GM19438 (cell line): ENCODE results near the gene RBM8A.
A peak's percentile ranks its signal among the peaks of the same experiment; 100 is the strongest.

Experiments used
- ATAC-seq: cut with Tn5 transposase; IDR thresholded peaks from one replicate; pipeline ENCODE4 v1.9.1; 2021; ENCODE audit warnings: low read depth; ENCODE audit not compliant: unreplicated experiment

The RBM8A gene

DNA sequence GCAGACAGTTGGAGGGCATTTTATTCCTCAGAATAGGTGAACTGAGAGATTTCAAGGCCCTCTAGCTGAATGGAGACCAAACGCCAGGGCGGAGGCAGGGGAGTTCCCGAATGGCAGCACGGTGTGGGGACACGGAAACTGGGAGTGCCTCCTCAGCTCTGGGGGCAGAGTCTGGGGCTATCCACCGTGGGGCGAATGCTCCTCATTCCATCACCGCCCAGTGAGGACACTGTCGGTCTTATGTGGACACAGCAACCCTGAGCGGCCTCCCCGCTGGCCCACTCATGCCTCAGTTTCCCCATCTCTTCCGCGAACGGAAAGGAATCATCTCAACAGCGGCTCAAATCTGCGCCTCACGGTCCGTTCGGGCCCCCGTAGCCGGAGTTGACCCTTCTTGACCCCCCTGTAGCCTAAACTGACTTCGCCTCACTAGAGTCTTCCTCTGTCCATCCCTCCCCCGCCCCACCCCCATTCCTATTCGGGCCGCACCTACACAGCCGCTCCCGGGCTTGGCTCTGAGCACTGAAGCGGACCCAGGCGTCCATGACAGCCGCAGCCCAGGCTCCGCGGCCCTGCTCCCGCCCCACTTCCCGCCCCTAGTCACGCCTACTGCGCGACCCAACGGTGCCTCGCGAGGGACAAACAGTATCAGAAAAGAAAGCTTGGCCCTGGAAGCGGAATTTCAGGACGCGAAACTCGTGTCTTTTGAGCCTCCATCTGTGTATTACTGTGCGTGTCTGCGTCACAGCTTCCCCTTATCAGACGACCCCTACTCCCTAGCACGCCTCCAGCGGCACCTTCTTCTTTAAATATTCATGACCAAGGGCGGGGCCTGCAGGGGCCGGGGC lies 8.9 kb downstream of the RBM8A start, which contains the start of gene PEX11B:
TSS of gene PEX11B (minus strand) at position 574 of the 848 bp plus-strand sequence. CDS start at position 545, 29 bp downstream.
- peak; percentile 90 for ATAC-seq

GRCh38 chr1:145917595-145917994 lies 9.7 kb downstream of the RBM8A start:
- ATAC-seq, result no peak

GRCh38 chr1:145916745-145917144 lies 10.5 kb downstream of the RBM8A start:
- no peak for ATAC-seq

DNA sequence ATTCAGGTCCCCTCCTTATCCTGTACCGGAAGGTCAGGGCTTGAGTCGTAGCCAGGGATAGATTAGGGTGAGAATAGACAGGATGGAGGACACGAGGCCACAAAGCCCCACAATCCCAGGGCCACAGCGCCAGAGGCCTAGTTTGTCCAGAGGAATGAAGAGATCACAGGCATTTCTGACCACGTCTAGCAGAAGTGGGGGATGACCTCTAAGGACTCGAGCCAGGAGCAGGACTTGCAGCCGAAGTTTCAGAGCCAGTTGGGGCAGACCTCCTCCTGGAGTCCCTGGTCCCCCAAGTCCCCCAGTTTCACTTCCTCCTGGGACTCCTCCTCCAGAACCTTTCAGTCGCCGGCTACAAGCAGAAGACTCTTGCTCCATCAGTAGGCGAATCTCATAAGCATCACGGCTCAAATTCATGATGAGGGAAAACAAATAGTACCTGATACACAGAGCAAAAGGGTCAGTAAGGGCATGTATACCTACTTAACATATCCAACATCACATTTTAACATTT lies 15.1 kb downstream of the RBM8A start:
- ATAC-seq, result no peak

- no peak for ATAC-seq
These were observed 18.6 kb downstream of the RBM8A start for GRCh38 chr1:145908653-145909052.

DNA sequence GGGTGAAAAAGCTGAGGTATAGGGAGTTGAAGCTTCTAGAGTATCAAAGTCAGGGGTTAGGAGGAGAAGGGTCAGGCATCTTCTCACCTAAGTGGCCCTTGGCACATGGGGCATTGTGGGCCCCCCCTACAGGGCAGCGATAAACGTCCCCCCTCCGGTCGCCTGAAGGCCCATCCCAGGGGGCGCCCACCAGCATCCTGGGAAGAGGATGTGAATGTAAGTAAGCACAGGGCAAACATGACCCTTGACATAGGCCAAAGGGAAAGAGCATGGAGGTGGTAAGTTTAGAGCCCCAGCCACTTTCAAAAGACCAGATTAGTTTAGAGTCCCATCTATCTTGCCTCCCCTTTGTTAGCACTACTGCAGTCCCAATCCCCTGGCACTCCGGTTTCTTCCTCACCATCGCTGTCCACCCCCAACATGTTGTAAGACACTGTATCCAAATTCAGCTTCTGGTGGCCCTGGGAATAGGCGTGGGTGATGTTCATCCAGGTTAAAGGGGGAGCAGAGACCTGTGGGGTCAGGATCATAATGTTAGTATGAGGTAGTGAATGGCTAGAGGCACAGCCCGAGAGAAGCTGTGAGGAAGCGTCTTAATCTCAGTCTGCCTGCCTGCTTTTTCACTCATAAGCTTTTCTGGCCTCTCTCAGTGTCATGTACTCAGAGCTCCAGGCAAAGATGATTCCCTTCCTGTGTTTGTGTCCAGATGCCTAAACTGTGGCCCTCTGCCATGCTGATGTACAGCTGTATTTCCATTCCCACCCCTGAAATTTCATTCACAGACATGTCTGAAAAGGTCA lies 20.1 kb downstream of the RBM8A start:
- no peak for ATAC-seq

GRCh38 chr1:145901312-145902021 lies 25.8 kb downstream of the RBM8A start:
- no peak for ATAC-seq

DNA sequence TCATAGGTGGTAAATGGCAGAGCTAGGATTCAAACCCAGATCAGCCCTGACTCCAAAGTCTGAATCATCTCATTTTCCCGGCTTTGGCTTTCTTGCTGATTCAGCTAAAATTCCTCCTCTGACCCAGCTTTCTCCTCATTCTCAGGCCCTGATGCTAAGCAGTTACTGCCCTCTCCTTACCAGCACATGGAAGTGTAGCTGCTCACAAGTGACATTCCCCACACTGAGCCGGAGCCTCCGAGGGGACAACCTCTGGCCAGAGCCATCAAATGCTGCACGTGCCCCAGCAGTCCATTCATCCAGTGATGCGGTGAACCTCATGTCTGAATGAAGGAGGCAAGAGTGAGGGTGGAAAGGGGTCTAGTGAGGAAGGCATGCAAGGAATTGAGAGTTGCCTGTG lies 28.5 kb downstream of the RBM8A start:
- ATAC-seq, result no peak

- no peak for ATAC-seq
These were observed 29.3 kb downstream of the RBM8A start for GRCh38 chr1:145897969-145898368.

DNA sequence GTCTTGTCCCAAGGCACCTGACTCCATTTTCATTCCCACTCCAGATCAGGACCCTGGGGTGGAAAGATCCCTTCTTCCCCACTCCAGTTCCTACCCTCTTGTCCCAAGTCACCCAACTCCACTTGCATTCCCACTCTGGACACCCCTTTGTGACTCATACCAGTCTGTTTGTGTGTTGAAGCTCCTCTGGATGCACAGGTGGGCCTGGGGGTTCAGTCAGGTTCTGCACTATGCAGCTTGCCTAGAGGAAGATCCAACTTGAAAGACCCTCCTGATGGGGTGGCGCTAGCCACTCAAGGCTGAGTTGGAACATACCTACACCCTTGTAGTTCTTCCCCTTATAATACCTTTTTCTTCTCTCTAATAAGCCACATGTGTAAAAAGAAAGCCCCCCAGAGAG lies 31.8 kb downstream of the RBM8A start:
- no peak for ATAC-seq

- ATAC-seq, result no peak
These were observed 33.8 kb downstream of the RBM8A start for GRCh38 chr1:145893306-145894055.

GRCh38 chr1:145892486-145893087 lies 34.7 kb downstream of the RBM8A start:
- no peak for ATAC-seq

- ATAC-seq, result no peak
These were observed 35.4 kb downstream of the RBM8A start for GRCh38 chr1:145891587-145892485.

- ATAC-seq, result no peak
These were observed 36.1 kb downstream of the RBM8A start for GRCh38 chr1:145891143-145891542.

DNA sequence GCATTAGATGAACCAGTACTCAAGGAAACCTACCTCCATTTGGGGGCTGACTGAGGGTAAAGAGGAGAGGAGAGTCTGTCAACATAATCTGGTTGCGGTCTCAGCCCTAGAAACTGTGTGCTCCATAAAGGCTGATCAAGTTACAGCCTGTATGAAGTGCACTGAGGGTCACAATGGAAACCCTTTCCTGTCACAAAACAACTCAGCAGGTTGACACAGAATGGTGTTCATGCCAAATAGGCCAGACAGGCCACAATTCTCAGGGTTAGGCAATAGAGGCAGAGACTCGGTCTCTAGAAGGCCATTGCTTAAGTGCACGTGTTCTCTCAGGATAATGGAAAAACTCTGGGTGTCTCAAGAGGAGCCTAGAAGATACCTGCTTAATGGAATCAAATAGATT lies 37.6 kb downstream of the RBM8A start:
- ATAC-seq, result no peak

- no peak for ATAC-seq
These were observed 39.7 kb downstream of the RBM8A start for GRCh38 chr1:145887631-145888030.

- ATAC-seq, result no peak
These were observed 40.5 kb downstream of the RBM8A start for GRCh38 chr1:145886816-145887215.

DNA sequence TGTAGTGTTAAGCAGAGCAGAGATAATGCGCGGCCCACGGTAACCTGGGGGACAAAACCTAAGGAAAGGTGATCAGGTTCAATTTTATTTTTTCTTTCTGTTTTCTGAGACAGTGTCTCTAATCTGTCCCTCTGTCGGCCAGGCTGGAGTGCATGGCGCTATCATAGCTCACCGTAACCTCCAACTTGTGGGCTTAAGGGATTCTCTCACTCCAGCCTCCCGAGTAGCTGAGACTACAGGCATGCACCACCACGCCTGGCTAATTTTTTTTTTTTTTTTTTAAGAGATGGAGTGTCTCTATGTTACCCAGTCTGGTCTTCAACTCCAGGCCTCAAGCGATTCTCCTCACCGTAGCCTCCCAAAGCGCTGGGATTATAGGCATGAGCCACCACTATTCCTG lies 40.9 kb downstream of the RBM8A start:
- ATAC-seq, result no peak
